Hindlimb muscle (tissue), 1 donor: ENCODE measurements around the gene C1orf226. TPM values are rescaled to one million over a fixed set of nuclear protein-coding genes. Genes with fewer than 3 reads are reported as not detected.

Experiments
- DNase-seq: peaks from one replicate; pipeline ENCODE4 v3.0.0-alpha.2; 2013
- polyA plus RNA-seq: library from polyadenylated mRNA; unstranded; fragments of 120-200 nt; gene quantifications from one replicate; pipeline ENCODE4 v1.2.1, GENCODE V29; 2013; ENCODE audit not compliant: insufficient read length

The C1orf226 gene
- polyA plus RNA-seq, 1 donor = 1.7 TPM

DNA sequence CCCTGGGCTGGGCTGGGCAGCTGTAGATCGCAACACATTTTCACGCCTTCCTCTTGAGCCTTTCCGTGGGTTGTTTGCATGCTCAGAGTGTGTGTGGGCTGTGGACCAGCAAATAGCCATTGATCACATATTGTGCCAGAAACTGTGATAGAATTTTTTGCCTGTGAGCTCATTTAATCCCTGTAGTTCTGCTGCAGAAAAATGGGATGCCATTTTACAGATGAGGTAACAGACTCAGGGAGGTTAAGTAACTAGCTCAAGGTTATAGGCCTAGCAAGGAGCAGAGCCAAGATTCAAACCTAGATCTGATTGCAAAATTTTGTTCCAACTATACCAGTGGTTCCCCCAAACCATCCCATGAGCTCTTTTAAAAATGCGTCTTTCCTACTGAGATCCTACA is 15.4 kb upstream of the C1orf226 start:
- no peak for DNase-seq

DNA sequence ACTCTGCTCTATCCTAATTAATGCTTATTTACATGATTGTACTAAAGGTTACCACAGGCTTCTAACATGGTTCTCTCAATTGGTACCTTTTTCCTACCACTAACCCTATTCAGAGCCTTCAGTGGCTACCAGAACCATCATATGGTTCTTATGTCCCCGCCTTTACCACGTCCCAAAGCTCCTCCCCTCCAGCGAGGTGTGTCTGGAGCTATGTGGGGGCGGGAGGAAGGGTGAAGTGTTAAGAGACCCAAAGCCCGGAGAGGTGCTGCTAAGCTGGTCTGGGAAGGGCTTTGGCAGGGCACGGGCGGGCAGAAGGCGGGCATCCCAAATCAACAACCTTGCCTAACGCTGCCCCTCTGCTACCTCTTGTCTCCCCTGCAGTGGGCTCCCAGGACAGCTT is 14.9 kb upstream of the C1orf226 start:
- no peak for DNase-seq

DNA sequence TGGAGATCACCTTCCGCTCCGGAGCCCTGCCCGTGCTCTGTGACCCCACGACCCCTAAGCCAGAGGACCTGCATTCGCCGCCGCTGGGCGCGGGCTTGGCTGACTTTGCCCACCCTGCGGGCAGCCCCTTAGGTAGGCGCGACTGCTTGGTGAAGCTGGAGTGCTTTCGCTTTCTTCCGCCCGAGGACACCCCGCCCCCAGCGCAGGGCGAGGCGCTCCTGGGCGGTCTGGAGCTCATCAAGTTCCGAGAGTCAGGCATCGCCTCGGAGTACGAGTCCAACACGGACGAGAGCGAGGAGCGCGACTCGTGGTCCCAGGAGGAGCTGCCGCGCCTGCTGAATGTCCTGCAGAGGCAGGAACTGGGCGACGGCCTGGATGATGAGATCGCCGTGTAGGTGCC is 14.5 kb upstream of the C1orf226 start:
- DNase-seq = no peak

DNA sequence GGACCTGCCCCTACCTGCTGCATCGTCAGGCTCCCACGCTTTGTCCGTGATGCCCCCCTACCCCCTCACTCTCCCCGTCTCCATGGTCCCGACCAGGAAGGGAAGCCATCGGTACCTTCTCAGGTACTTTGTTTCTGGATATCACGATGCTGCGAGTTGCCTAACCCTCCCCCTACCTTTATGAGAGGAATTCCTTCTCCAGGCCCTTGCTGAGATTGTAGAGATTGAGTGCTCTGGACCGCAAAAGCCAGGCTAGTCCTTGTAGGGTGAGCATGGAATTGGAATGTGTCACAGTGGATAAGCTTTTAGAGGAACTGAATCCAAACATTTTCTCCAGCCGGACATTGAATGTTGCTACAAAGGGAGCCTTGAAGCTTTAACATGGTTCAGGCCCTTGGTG is 13.8 kb upstream of the C1orf226 start:
- no peak for DNase-seq

DNA sequence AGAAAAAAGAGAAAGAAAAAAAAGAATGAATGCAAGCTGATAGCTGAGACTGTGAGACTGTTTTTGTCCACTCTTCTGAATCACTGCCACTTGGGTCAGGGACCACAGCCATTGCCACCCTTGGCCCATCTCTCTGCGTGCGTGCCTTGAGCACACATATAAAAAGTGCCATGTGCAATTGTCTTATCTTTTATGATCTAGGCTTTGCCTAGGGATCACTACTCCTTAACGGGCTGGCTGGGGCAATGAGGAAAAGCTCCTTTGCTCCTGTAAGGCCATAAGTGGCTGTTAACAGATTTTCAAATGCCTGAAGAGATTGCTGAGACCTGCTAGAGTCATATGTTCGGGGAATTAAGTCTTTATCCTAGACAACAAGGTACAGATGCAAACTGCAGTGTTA is 13.1 kb upstream of the C1orf226 start:
- DNase-seq = no peak

DNA sequence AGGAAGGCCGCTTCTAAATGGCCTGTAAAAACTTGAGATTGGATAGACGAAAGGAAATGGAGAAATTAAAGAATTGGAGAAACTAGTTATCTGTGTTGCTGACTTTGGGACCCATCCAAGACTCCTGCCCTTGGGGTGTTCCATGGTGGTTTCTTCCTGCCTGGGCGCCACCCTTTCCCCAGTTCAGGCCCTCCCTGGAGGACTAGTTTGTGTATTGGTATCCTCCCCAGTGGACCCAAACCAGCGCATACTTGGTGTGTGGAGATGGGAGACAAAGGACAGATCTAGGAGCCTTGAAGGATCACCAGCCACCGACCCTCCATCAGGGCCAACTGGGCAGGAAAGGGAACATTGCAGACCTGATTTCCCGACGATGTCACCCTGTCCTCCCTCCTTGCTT is 12.0 kb upstream of the C1orf226 start:
- no peak for DNase-seq

DNA sequence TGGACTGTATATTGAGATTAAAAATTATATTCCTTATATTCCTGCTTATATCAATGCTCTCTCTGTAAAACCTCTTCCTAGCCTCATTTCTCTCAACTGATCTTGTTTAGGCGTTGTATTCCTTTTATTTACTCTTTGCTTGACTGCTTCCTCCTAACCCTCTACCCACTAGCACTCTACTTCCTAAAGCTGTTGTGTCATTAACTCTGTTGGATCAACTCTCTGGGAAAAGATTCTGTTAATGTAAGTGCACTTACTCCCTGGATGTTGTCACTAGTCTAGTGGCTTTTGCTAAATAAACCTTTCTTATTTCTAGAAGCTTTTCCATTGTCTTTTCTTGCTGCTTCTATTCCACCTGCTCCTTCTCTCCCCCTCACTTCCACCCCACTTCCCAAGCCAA is 11.4 kb upstream of the C1orf226 start:
- DNase-seq = no peak

DNA sequence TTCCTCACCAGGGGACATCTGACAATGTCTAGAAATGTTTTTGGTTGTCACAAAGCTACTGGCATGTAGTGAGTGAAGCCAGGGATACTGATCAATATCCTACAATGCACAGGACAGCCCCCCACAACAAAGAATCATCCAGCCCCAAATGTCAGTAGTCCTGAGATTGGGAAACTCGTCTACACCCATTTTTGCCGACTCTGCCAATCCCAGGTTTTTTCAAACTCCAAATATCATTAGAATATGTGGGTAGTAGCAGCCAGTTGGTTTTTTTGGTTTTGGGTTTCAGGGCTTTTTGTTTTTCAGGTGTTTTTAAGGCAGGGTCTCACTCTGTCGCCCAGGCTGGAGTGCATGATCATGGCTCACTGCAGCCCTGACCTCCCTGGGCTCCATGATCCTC is 10.8 kb upstream of the C1orf226 start:
- DNase-seq = no peak

DNA sequence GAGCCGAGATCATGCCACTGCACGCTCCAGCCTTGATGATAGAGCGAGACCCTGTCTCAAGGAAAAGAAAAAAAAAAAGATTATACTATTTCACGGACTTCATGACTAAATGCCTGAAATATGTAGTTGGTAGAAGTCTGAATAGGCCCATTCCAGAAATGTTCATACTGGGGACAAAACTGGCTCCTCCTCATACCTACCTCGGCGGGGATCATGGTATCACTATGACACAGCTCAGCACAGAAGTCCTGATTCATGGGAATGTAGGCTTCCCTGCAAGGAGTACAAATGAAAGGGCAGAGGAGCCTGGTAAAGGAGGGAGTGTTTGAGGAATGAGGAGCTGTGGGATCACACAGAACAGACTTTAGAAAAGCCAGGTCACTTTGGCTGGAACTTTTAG is 9.9 kb upstream of the C1orf226 start:
- DNase-seq = no peak

DNA sequence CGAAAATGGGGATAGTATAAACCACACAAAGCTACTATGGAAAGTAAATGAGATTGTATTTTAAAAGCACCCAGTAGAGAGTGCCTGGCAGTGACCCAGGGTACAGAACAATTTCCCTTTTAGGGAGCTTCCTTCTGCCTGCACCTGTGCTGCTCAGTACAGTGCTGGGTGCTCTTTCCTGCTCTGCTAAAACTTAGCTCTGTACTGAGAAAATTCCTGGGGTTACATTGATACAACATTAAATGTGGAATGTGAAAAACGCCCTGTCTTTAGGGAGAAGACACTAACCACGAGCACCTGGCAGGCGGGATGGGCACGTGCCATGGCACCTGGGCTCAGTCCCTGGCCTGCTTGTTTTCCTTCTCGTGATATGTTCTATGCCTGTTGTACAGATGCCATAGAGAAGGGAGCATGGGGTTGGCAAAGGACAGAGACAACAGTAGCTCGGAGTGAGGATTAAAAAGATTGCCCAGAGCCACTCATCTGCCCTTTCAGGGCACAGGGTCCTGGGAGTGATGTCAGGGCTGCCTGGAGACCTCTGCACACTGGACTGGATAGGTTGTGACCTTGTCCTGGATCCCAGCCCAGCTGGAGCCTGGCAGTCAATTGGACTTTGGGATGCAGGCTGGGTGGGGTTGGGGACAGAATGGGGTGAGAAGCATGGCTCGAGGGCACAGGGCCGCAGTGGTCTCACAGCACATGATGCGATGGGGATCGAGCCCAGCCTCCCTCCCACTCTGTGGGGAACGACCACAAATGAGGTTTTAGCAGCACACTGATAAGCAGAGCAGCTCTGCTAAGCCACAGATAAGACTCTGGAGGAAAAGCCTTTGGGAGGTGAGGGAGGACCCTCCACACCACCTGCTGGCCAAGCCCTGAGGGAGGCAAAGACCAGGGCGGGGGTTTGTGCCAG is 9.1 kb upstream of the C1orf226 start:
- DNase-seq = no peak

DNA sequence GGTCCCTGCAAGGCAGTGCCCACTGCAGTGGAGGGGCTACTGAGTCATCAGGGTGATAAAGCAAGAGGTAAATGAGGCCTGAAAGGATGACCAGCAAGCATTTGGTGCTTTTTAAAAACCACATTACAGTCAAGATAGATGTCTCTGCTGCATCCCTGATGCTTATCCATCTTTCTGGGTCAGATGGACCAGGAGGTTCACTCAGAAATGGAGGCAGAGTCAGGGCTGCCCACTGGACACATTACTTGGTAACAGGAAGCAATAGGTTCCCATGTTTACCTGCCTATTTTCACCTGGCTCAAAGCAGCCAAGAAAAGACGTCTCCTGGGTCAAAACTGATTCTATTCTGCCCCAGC is 8.5 kb upstream of the C1orf226 start:
- DNase-seq = no peak

DNA sequence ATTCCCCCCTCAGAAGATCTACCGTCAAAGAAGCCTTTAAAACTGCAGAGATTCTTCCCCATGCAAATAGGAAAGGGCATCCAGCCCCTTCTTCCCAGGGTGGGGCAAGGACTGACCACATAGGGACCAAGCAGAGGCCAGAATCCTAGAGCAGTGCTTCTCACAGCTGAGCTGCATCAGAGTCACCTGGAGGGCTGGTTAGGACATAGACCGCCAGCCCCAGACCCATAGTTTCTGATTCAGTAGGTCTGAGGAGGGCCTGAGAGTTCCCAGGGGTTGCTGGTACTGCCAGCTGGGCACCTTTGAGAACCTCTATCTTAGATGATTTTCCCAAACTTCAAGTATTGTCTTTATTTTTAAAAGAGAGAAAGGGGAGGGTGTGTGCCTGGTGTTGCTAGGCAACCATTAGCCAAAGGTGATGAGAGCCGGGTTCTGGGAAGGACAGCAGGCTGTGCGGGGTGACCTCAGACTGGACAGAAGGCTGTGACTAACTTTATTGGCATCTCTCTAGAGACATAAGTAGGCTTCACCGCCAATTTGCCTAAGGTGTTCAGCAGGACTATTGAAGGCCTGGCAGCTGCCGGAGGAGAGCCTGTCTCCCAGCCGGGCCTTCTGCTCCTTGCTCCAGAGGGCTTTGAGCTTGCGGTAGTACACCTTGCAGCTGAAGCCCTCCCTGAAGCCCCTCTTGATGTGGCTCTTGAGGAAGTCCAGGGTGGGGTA is 7.8 kb upstream of the C1orf226 start:
- no peak for DNase-seq

DNA sequence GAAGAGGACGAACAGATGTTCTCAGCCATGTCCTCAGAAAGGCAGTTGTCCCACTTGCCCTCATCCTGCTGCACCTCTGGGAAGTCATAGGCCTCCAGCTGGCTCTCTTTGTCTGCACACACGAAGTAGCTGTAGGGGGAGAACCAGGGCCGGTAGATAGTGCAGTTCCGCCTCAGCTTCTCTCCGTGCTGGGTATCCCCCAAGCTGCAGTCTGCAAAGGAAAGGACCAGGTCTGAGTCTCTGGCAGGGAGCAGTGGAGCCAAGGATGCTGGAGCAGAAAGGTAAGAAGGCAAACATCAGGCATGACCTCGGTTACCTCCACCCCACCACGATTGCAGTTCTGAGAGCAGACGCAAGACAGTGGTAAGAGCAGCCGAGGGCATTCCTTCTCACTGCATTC is 7.1 kb upstream of the C1orf226 start:
- DNase-seq = no peak

DNA sequence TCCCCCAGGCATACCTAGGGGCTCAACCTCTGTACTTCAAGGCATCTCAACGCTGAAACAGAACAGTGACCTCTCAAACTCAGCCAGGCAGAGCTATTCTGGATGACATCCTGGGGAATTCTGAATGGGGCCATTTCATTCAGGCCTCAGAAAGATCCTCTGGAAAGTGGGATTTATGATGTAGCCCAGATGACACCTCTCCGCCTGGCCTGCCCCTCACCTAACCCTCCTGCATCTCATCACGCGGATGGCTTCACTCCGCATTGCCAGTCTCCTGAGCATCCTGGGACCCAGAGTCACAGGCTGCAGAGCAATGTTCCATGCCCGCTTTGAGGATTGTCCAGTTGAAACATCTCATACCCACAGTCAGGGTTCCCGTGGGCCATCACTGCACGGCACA is 6.1 kb upstream of the C1orf226 start:
- DNase-seq = no peak

DNA sequence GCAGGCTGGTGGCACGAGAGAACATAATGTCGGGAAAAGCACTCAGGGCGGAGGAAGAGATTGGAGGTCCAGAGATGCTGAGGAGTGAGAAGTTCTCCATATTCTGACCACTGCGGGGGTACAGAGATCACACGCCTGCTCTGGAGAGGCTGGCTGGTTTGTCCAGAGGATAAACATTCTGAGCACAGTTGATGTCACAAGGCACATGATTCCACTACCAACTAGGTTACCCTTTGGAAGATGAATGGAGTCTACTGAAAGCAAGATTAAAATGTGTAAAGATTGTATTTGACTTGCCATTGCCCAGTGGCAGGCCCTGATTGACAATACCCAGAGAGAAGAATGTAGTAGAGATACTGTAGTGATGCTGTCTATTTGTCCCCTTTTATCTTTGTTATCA is 4.8 kb upstream of the C1orf226 start, which contains the start of gene SPATA46:
TSS of gene SPATA46 (minus strand) at position 164 of the 400 bp plus-strand sequence. CDS start at position 100, 64 bp downstream.
- no peak for DNase-seq

DNA sequence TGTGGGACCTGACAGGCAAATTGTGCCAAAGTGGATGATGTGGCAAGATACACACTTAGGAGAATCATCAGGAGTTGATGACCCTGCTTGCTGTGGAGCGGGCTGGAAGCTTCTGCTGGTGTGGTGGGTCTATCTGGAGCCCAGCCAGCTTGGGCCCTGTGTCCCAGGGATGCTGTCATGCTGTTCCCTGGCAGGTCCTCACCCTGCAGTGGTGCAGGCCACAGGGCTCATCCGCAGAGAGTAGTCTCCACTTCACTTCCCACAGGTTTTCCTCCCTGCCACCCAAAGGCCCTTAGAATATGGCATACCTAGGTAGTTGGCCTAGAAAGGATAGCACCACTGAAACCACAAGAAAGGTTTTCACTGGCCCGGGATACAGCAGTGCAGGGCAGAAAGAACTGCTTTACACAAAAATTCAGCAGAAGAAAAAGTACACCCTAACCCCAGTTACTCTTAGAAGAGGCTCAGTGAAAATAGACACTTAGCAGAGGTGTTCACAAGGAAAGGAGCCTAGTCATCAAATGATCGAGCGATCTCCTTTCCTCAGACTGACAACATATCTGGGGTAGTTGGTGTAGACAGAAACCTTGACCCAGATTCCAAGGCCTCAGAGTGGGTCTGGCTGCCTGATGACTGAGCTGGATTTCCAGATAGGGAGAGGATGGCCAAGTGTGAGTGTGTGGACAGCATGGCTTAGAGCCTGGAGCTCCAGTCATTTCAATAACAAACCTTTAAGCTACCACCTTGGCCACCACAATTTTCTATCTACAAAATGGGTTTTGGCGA is 1.3 kb upstream of the C1orf226 start:
- no peak for DNase-seq

DNA sequence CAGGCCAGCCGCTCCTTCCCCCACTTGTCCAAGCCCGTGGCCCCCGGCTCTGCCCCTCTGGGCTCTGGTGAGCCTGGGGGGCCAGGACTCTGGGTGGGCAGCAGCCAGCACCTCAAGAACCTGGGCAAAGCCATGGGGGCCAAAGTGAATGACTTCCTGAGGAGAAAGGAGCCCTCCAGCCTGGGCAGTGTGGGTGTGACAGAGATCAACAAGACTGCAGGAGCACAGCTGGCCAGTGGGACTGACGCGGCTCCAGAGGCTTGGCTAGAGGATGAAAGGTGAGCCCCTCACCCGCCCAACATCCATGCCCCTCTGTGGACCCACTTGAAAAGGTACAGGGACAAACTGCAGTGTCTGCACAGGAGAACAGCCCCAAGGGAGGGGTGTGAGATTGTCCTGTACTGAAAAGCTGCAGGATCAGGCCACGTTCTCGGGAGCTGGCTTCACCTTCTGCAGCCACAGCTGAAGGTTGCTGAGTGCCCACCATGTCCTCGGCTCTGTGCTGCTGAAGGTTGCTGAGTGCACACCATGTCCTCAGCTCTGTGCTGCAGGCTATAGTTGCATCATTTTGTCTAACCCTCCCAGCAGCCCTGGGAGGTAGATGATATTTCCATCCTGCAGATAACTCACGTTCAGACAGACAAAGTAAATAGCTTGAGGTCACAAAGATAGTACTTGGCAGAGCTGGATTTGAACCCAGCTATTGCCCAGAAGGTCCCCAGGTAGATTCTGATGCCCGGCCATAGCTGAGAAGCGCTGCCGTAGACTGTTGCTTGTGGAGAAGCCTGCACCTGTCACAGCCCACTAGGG is 618 bp downstream of the C1orf226 start:
- DNase-seq = no peak

DNA sequence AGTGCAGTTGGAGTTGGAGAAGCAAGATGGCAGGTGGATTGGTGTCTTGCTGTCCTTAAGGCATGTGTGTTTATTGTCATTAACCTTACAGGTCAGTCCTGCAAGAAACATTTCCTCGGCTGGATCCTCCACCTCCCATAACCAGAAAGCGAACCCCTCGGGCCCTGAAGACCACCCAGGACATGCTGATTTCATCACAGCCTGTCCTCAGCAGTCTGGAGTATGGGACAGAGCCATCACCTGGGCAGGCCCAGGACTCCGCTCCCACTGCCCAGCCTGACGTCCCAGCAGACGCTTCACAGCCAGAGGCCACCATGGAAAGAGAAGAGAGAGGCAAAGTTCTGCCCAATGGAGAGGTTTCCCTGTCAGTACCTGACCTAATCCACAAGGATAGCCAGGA is 1.6 kb downstream of the C1orf226 start:
- DNase-seq = no peak

DNA sequence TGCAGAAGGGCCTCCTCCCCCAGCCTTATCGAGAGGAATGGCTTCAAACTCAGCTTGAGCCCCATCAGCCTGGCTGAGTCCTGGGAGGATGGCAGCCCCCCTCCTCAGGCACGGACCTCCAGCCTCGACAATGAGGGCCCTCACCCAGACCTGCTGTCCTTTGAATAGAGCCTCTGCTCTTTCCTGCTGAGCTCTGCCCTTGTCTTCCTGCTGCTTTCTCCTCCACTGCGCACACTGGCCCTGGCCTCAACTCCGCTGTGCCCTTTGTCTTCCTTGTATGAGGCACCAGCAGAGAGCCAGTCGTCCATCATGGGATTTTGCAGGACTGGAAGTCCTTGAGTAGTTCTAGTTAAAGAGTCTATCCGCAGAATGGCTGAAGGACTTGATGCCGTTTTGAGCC is 2.0 kb downstream of the C1orf226 start:
- no peak for DNase-seq

DNA sequence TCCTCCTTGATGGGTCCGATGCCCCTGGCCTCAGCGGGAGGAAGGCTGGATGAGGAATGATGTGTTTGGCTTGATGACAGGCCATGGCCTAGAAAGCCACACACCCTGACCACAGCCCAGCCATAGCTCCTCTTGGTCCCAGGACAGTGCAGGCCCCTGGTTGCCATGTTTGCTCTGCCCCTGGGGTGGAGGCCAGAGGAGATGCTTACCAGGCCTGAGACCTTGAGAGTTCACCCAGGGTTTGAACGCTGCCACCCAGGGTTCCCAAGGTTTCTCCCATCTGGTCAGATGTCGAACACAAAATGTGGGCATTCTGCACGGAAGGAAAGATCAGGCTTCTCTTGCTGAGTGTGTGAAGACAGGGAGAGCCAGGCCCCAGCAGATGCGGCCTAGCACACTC is 2.6 kb downstream of the C1orf226 start:
- DNase-seq = no peak

DNA sequence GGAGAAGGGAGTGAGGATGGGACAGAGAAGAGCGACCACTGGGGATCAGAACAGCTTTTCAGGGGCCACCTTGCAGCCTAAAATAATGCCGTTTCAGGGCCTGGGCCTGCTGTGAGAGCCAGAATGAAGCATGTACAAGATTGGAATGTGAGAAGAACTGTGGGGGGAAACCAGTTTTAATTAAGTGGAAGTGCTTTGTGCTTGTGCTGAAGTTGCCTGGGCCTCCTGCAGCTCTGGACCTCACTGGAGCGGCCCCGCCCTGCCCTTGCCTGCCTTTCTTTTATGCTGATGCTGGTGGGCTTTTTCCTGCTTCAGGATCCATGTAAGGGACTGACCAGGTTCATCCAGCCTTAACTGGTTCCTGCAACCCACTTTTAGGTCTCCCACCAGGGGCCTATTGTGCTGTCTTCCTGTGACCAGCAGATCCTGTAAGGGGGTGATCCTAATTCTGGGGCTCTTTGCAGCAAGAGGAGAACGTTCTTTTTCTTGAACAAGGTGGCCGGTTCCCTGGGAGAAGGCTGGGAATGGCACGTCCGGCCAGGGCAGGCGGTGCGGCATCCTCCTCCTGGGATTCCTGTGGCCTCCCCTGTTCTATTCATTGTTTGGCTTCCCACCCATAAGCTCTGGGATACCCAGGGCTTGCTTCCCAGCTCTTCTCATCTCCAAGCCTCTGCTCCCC is 3.2 kb downstream of the C1orf226 start:
- no peak for DNase-seq

DNA sequence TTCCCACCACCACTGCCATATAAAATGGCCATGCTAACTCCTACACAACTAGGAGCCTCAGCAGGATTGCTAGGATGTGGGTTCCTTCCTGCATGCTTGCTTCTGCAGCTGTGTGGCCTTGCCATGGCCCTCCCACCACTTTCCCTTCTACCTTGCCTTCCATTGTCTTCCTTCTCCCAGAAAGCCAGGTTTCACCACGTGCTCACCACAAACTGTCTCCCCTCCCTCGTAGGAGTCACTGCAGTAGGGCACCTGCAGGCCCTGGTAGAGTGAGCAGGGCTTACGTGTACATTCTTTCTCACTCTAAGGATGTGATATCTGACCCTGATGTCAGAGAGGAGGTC is 3.7 kb downstream of the C1orf226 start:
- no peak for DNase-seq
